ENCODE data around the gene SIRT3.

- TF ChIP-seq CTCF (IDR thresholded peaks at IDR 0.05), result no peak
- no peak for TF ChIP-seq POLR2A (IDR thresholded peaks at IDR 0.05)
Observed at GRCh38 chr11:203056-203944, 32.8 kb downstream of the SIRT3 start.

Measured in heart left ventricle (tissue), 13 donors.